Fibroblast of skin of left biceps (primary cell): ENCODE measurements around the gene GABRG3.

Source experiments
- DNase-seq, 2 experiments: peaks; one replicate each; pipeline ENCODE4 v3.0.0-alpha.2; 2013; ENCODE audit warnings: low read depth in 2 of 2

The GABRG3 gene

GRCh38 chr15:27238707-27239423 lies 267.9 kb downstream of the GABRG3 start:
- no peak for DNase-seq

GRCh38 chr15:27241943-27242342 lies 271.0 kb downstream of the GABRG3 start:
- DNase-seq = peak in 1 of 2 experiments; percentile 12

- no peak for DNase-seq
These were observed 273.1 kb downstream of the GABRG3 start for GRCh38 chr15:27244047-27244446.

GRCh38 chr15:27248251-27248650 lies 277.3 kb downstream of the GABRG3 start:
- no peak for DNase-seq

- no peak for DNase-seq
These were observed 278.2 kb downstream of the GABRG3 start for GRCh38 chr15:27249046-27249759.

GRCh38 chr15:27249760-27250109 lies 278.8 kb downstream of the GABRG3 start:
- DNase-seq = no peak

GRCh38 chr15:27250223-27250622 lies 279.2 kb downstream of the GABRG3 start:
- DNase-seq = no peak

- DNase-seq = no peak
These were observed 283.1 kb downstream of the GABRG3 start for GRCh38 chr15:27254055-27254454.

GRCh38 chr15:27254801-27255200 lies 283.8 kb downstream of the GABRG3 start:
- DNase-seq = no peak

GRCh38 chr15:27256446-27256845 lies 285.5 kb downstream of the GABRG3 start:
- no peak for DNase-seq

- DNase-seq = no peak
These were observed 287.3 kb downstream of the GABRG3 start for GRCh38 chr15:27258287-27258686.

GRCh38 chr15:27260523-27260922 lies 289.5 kb downstream of the GABRG3 start:
- DNase-seq = no peak

GRCh38 chr15:27268923-27269322 lies 297.9 kb downstream of the GABRG3 start:
- no peak for DNase-seq

GRCh38 chr15:27271258-27271657 lies 300.3 kb downstream of the GABRG3 start:
- no peak for DNase-seq

GRCh38 chr15:27272427-27272826 lies 301.4 kb downstream of the GABRG3 start:
- DNase-seq = no peak

GRCh38 chr15:27273506-27273905 lies 302.5 kb downstream of the GABRG3 start:
- DNase-seq = no peak

- DNase-seq = no peak
These were observed 307.8 kb downstream of the GABRG3 start for GRCh38 chr15:27278761-27279160.

- no peak for DNase-seq
These were observed 321.7 kb downstream of the GABRG3 start for GRCh38 chr15:27292641-27293040.

- DNase-seq = no peak
These were observed 322.6 kb downstream of the GABRG3 start for GRCh38 chr15:27293607-27294006.

- no peak for DNase-seq
These were observed 346.8 kb downstream of the GABRG3 start for GRCh38 chr15:27317736-27318135.

GRCh38 chr15:27323801-27324200 lies 352.8 kb downstream of the GABRG3 start:
- no peak for DNase-seq

GRCh38 chr15:27324886-27325615 lies 354.1 kb downstream of the GABRG3 start:
- no peak for DNase-seq
